Middle frontal gyrus (tissue), 1 donor: ENCODE measurements around the gene GFM2.
"Not testable (repeated sequence)": the region's sequence is repeated elsewhere in the genome, so short reads cannot be mapped to it uniquely, and the experiment has no call there.

ENCODE experiments used
- DNase-seq: peaks from one replicate; pipeline ENCODE4 v3.0.0-alpha.2; 2015; ENCODE audit warnings: low spot score; ENCODE audit errors: extremely low spot score

GFM2 gene

DNA sequence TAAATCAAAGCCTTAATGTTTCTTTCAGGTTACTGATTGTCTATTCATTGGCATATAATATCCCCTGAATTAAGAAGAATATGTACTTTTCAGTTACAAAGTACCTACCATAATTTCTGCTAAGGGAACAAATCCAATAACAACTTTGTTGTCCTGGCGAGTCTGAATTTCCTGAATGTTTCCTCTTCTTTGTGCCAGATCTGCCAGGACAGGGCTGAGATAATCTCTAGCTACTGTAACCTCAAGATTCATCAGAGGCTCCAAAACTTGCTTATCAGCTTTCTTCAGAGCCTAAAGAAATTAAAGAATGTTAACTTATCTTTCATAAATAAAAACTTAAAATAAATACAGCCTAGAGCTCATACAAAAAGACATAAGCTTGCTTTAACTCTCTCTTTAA lies 44.6 kb downstream of the GFM2 start:
- DNase-seq = no peak

DNA sequence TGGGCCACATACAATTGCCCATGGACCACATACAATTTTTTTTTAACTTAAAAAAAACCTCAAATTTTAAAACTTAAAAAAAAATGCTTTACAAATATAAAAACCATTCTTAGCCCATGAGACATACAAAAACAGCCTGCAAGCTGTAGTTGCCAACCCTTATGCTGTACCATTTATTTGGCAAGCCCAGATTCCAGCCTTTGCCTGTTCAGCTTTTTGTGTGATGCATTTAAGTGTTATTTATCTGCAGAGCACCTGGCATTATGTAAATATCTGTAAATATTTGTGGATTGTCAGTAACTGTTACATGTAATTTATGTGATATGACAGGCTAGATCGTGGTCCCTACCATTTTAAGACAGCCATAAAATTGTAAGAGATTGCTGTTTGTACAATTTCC lies 49.3 kb downstream of the GFM2 start:
- no peak for DNase-seq

DNA sequence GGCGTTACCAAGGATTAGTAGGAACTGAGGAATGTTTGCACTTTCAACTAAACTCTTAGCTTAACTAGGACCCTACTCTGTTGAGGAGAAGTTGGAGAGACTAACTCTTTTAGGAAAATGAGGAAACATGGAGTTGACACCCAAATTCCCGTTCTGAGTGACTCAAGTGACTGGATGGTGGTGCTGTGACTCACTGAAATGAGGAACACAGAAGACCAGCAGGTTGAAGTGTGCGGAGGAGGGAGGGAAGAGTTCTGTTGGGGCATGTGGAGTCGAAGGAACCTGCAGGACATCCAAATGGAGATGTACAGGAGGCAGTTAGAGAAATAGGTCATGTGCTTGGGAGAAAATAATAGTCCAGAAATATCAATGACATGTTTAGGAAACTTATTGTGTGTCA lies 73.7 kb downstream of the GFM2 start:
- DNase-seq = no peak

DNA sequence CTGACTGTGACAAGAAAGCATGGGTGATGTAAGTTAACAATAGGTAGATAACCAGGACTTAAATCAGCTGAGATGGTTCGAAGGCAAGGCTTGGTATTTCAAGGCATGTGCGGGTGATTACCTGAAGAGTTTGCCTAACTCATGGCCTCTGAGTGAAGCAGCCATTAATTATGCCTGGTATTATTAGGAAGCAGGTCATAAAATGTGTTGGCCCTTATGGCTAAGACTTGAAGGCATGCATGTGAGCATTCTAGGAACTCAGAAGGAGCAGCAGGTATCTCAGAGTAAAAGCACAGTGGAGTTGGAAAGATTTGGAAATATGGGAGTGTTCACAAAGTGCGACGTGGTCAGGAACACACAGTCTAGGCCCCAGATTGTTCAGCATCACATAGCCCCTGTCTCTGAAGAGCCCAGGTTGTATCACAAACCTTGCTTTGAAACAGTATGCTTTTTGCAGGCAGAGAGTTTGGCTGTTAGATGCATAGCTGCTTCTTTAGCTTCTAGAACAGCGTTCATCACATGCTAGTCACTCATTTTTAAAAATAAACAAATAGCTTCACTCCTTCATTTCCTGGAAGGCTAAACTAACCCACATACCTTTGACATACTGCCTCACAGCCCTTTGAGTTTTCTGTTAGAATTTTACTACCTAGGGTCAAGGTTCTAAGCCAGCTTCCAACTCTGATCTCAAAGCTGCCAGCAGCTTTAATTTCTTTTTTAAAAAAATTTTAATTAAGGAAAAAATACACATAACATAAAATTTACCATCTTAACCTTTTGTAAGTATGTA lies 79.8 kb downstream of the GFM2 start:
- no peak for DNase-seq

DNA sequence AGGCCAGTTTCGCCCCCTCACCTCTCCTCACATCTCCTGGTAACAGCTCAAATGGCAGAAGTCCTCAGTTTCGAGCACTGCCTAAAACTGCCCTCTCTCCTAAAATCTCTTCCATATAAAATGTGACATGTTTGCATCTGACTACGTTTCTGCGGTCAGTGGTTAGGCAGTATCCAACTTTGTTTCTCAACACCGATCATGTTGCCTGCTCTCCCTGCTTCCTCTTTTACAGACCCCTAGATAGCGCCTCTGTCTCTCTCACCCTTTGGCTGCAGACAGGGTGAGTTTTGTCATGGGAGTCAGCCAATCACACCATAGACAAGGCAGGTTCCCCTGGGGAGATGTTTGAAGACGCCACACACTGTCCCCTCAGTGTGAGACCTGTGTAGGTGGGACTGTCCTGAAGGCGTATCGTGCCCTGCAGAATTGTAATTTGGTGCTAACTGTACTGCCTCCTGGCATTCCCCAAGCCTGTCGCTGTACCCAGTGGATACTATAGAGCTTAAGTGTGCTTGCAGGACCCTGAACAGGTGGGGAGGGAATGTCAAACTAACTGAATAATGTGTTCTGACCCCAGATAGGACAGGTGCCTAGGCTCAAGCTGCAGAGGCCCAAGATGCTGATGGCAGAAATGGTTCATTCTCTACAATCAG lies 80.8 kb downstream of the GFM2 start:
- no peak for DNase-seq

DNA sequence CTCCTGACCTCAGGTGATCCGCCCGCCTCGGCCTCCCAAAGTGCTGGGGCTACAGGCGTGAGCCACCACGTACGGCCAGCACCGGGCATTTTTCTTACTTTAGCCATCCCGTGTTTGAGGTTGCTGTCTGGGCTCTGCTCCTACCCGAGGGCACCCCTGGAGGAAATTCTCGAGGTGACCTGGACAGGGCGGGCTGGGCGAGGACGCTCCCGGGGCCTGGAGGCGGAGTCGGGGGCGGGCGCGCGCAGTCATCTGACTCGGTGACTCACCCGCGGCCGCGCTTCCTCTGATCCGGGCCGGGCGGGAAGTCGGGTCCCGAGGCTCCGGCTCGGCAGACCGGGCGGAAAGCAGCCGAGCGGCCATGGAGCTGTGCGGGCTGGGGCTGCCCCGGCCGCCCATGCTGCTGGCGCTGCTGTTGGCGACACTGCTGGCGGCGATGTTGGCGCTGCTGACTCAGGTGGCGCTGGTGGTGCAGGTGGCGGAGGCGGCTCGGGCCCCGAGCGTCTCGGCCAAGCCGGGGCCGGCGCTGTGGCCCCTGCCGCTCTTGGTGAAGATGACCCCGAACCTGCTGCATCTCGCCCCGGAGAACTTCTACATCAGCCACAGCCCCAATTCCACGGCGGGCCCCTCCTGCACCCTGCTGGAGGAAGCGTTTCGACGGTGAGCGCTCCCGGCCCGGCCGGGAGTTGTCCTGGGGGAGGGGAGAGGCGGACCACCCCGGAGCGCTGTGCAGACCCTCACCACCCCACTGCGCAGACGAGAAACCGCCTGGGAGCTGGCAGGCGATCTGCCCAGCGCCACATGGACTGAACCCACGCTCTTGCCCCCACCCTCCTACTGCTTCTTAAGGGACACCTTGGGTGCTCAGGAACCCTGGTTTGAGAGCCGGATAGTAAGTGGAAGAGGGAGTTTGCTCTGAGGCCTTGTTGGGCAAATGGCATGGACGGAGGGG lies 81.7 kb downstream of the GFM2 start, which contains the start of gene HEXB:
HEXB (plus strand) TSS at position 334 of the 952 bp plus-strand sequence; CDS start at position 362, 28 bp downstream.
- peak; percentile 65 for DNase-seq

DNA sequence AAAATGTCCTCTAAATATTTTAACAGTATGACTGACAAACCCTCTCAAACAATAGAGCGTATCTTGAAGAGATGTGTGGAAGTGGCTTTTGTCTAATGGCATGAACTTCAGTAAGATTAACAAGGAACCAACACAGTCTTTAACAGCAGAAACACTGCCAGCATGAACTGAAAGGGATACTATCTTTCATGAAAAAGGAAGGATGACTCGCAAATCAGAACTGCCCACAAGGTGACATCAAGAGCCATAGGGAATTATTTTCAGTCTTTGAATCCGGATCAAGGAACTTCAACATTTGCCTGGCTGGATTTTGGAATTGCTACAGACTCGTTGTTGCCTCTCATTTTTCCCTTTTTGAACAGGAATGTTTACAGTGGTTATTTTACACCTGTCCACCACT lies 87.0 kb downstream of the GFM2 start:
- no peak for DNase-seq

DNA sequence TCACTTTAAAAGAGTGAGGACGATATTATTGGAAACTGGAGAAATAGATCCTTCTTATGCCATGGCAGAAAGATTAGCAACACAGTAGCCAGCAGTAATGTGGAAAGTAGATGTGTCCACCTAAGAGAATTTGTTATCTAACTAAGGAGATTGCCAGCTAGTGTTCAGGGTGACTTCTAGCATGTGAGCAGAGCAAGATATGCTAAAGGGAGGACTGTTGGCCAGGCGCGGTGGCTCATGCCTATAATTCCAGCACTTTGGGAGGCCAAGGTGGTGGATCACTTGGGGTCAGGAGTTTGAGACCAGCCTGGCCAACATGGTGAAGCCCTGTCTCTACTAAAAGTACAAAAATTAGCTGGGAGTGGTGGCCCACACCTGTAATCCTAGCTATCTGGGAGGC lies 87.6 kb downstream of the GFM2 start:
- DNase-seq = not testable (repeated sequence)

DNA sequence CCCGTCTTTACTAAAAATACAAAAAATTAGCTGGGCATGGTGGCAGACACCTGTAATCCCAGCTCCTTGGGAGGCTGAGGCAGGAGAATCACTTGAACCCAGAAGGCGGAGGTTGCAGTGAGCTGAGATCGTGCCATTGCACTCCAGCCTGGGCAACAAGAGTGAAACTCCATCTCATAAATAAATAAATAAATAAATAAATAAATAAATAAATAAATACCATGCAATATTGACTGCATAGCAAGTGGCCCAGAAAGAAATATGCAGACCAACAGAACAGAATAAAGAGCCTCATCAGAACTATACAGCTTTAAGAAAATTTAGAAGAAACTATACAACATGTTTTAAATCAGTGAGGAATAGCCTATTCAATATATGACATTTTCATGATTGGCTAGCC lies 88.8 kb downstream of the GFM2 start:
- DNase-seq = not testable (repeated sequence)

DNA sequence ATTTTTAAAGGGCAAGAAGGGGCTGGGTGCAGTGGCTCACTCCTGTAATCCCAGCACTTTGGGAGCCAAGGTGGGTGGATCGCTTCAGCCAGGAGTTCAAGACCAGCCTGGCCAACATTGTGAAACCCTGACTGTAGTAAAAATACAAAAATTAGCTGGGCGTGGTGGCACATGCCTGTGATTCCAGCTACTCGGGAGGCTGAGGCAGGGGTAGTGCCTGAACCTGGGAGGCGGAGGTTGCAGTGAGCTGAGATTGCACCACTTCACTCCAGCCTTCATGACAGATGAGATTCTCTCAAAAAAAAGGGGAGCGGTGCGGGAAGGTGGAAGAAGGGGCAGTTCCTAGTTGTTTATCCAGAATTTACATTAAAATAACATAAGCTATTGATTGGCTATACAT lies 90.5 kb downstream of the GFM2 start:
- not testable (repeated sequence) for DNase-seq

DNA sequence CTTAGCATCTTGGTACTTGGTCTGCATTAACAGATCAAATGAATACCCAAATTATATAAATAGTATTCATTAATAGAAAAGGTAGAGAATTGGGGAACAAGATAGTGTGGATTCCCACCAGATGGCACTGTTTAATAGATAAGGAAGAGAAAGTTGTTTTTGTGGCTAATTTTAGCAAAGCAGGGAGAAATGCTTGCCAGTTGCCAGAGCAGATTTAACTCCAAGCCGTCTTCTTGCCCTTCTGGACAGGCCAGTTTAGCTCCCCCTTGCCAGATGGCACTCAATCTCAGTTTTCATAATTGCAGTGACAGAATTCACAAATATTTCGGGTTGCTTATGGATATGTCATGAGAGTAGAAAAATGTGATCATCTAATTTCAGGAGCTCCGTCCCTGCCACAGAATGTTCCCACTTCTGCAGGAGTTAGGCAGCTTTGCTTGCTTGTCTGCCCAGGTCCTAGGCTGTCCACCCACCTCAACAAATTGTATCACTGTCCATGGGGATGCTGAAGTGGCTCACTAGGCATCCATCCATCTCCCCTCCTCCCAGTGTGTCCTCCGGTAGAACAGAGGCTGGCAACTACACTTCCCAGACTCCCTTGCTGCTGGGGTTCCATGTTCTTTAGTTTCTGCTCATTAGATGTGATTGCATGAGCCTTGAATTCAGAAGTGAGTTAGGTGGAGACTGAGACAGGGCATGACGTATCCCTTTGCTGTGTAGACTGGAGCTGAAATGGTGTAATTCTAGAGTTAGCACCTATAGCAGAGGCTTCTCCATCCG lies 93.7 kb downstream of the GFM2 start:
- peak; percentile 51 for DNase-seq

DNA sequence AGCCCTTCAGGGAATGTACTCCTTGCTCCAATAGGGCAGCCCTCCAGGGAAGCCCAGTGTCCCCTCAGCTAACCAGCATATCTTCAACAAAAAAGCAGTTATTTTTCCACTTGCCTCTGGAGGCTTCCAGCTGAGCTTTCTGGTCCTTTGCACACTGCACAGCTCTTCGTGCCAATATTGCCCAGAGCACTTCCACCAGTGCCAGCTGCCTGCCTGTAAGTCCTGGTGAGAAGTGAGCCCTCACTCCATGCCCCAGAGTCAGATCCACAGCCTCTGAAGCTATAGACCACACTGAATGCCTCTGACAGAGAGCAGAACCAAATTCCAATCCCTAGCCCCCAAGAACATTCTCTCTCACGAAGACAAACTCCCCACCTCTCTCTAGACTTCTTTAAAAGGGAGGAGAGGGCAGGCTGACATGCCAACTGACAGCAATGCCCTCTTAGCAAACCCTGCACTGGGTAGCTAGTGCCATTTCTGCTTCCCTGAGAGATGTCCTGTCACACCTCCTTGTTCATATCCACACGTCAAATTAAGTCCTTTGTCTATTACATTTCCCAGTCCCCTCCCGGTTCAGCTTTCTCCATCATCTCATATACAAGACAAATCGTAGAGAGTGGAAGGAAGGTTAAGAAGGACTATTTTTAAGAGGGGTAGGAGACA lies 94.6 kb downstream of the GFM2 start:
- DNase-seq = no peak
